ENCODE measurements around the gene AQP10.
A peak's percentile ranks its signal among the peaks of the same experiment; 100 is the strongest.
"Not testable (repeated sequence)": the region's sequence is repeated elsewhere in the genome, so short reads cannot be mapped to it uniquely, and the experiment has no call there.

The AQP10 gene

GRCh38 chr1:154344977-154345837 lies 24.3 kb downstream of the AQP10 start:
- no peak for DNase-seq (ENCODE audit: low read depth)

DNA sequence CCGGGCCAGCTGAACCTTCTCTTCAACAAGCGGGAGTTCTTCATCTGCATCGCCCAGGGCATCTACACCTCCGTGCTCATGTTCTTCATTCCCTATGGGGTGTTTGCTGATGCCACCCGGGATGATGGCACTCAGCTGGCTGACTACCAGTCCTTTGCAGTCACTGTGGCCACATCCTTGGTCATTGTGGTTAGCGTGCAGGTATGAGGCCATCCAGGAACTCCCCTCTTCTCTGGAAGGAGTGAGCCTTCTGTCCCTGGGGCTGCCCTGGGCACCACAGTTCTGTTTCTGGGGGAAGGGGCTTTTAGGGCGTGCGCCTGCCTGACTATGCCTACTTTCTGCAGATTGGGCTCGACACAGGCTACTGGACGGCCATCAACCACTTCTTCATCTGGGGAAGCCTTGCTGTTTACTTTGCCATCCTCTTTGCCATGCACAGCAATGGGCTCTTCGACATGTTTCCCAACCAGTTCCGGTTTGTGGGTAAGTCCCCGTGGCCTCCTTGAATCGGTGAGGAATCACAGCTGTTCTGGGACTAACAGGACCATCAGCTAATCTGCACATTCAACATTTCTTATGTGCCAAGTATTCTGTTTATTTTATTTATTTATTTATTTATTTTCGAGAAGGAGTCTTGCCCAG lies 25.5 kb downstream of the AQP10 start:
- no peak for DNase-seq (ENCODE audit: low read depth)

GRCh38 chr1:154347961-154348360 lies 27.1 kb downstream of the AQP10 start:
- no peak for DNase-seq (ENCODE audit: low read depth)

DNA sequence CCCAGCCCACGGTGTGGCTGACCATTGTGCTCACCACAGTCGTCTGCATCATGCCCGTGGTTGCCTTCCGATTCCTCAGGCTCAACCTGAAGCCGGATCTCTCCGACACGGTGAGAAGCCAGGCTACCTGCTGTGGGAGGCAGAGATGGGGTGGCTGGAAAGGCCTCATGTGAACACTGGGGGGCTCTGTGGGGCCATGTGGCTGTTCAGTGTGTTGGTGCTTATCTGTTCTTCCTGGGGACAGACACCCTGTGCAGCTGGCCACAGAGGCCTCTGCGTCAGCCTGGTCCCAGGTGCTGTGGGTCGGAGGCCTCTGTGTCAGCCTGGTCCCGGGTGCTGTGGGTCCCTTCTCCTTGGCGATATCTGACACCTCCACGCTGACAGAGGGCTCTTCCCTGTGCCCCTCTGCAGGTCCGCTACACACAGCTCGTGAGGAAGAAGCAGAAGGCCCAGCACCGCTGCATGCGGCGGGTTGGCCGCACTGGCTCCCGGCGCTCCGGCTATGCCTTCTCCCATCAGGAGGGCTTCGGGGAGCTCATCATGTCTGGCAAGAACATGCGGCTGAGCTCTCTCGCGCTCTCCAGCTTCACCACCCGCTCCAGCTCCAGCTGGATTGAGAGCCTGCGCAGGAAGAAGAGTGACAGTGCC lies 27.7 kb downstream of the AQP10 start:
- no peak for DNase-seq (ENCODE audit: low read depth)

GRCh38 chr1:154349121-154349520 lies 28.2 kb downstream of the AQP10 start:
- DNase-seq (ENCODE audit: low read depth): no peak

DNA sequence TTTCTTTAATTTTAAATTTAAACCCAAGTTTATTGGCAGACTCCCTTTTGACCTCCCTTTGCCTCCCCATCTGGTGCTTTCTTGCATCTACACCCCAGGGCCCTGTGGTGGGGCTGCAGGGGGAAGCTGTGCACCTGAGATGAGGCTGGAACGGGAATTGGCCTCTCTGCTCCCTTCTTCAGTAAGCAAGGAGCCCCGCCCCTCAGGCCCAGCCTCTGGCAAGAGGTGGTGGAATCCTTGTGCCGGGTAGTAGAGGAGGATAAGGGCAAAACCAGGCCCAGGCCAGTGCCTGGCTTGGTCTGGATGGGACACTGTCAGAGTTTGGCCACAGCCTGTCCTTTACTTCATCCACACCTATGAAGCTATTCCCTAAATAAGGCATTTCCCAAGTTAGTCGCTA lies 29.5 kb downstream of the AQP10 start:
- no peak for DNase-seq (ENCODE audit: low read depth)

- DNase-seq (ENCODE audit: low read depth): no peak
Measured at GRCh38 chr1:154351363-154352068, 30.6 kb downstream of the AQP10 start.

DNA sequence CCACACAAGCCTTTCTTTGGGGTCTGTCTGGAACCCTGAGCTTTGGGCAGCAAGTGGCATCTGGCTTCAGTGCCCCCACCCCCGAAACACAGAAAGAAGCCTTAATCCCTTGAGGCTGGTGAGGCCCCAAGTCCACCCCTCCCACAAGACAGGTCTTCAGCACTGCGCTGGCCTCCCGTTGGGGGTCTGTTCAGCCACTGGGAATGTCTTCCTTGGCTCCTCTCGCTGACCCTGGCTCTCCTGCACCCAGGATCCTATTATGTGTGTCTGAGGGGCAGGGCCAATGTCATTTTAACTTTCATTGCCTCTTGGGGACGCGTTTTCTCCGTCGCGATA lies 31.3 kb downstream of the AQP10 start:
- no peak for DNase-seq (ENCODE audit: low read depth)

GRCh38 chr1:154352581-154353459 lies 31.9 kb downstream of the AQP10 start:
- no peak for DNase-seq (ENCODE audit: low read depth)

DNA sequence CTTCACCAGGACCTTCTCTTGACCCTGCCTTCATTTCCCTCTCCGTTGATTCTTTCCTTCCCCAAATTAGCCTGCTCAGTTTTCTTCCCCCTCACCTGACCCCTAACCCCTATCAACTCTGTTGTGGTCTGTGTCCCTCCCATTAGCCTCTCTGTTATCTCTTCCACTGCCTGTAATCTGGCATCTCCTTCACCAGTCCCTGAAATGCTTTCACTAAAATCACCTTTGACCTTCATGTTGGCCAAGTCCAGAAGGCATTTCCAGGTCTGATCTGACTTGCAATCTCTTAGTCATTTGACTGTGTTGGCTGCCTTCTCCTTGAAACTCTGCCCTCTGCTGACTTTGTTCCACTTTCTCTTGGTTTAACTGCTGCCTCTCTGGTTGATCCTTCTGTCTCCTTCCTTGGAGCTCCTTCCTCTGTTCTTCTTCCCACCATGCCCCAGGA lies 32.6 kb downstream of the AQP10 start:
- DNase-seq (ENCODE audit: low read depth): peak; percentile 46

- DNase-seq (ENCODE audit: low read depth): no peak
Measured at GRCh38 chr1:154353966-154354365, 33.1 kb downstream of the AQP10 start.

DNA sequence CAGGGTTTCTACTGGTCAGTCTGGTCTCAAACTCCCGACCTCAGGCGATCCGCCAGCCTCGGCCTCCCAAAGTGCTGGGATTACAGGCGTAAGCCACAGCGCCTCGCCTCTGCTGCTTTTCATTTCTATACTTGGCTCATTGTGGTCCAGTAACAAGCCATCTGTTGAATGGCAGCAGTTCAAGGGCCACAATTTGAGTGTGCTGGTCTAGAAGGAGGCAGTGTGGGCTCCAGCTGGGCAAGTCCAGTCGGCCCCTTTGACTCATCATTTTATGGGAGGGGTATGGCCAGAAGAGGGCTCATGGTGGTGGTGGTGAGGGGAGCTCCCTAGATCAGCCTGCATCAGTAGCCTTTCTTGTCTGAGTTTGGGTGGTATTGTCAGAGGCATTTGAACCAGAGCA lies 37.6 kb downstream of the AQP10 start:
- DNase-seq (ENCODE audit: low read depth): no peak

- DNase-seq (ENCODE audit: low read depth): no peak
Measured at GRCh38 chr1:154360288-154360687, 39.4 kb downstream of the AQP10 start.

DNA sequence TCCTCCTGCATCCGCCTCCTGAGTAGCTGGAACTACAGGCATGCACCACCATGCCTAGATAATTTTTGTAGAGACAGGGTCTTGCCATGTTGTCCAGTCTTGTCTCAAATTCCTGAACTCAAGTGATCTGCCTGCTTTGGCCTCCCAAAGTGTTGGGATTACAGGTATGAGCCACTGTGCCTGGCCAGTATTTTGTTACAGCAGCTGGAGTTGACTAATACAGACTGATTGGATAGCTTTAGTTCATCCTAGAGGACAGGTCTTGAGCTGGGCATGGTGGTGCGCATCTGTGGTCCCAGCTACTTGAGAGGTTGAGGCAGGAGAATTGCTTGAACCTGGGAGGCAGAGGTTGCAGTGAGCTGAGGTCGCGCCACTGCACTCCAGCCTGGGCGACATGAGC lies 40.0 kb downstream of the AQP10 start:
- not testable (repeated sequence) for DNase-seq (ENCODE audit: low read depth)

DNA sequence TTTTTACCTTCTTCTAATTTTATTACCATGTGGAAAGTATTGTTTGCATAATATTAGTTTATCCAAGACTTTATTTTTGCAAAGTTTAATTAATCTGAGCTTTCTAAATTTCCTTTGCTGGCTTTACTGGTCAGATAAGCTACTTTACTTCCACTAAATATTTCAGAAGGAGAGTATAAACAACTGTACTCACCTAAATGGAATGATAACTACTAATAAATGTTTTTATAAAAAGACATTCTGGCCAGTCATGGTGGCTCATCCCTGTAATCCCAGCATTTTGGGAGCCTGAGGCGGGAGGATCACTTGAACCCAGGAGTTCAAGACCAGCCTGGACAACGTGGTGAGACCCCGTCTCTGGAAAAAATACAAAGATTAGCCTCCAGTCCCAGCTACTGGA lies 40.5 kb downstream of the AQP10 start:
- no peak for DNase-seq (ENCODE audit: low read depth)

- no peak for DNase-seq (ENCODE audit: low read depth)
Measured at GRCh38 chr1:154371436-154371835, 50.5 kb downstream of the AQP10 start.

- DNase-seq (ENCODE audit: low read depth): not testable (repeated sequence)
Measured at GRCh38 chr1:154373777-154374357, 53.0 kb downstream of the AQP10 start.
